Endothelial cell of umbilical vein (primary cell): ENCODE measurements around the gene MAP4K5.

Source experiments
- CTCF ChIP-seq, 2 donors: IDR thresholded peaks; 1 replicate in 1 of 2; 2 replicates in 1 of 2; pipeline ENCODE4 v1.5.1; 2011; ENCODE audit warnings: low read length in 2 of 2, mild to moderate bottlenecking in 2 of 2, moderate library complexity in 2 of 2, control low read depth in 1 of 2, inconsistent platforms in 1 of 2, low read depth in 1 of 2; ENCODE audit not compliant: insufficient read depth in 1 of 2; ENCODE audit errors: extremely low read depth in 1 of 2
- EZH2 ChIP-seq: IDR thresholded peaks from 2 replicates; pipeline ENCODE4 v1.6.1; 2012; ENCODE audit warnings: borderline replicate concordance, low read depth, mild to moderate bottlenecking, moderate library complexity, low read length, inconsistent platforms; ENCODE audit not compliant: severe bottlenecking

GRCh38 chr14:50544911-50545310 is 12.5 kb upstream of the MAP4K5 start:
- TF ChIP-seq EZH2 (no peak), CTCF (IDR thresholded peaks at IDR 0.05; ENCODE audit: extremely low read depth in 1 of 2, insufficient read depth in 1 of 2, low read depth in 1 of 2, low read length in 2 of 2) (no peak)
